Type B pancreatic cell (in vitro differentiated cells): ENCODE data around the gene PCDH15. TPM values are rescaled to one million over a fixed set of nuclear protein-coding genes. Genes with fewer than 3 reads are reported as not detected.

Source experiments
- DNase-seq: peaks from one replicate; pipeline ENCODE4 v3.0.0; 2021; ENCODE audit warnings: mixed read lengths; ENCODE audit not compliant: unreplicated experiment; ENCODE audit errors: extremely low spot score
- H3K27ac Mint-ChIP-seq: 2 replicates; pipeline ENCODE4 v1.8.0; 2021; ENCODE audit warnings: mild to moderate bottlenecking, mixed read lengths
- H3K27me3 Mint-ChIP-seq: 2 replicates; pipeline ENCODE4 v1.8.0; 2021; ENCODE audit warnings: mixed read lengths
- H3K36me3 Mint-ChIP-seq: 2 replicates; pipeline ENCODE4 v1.8.0; 2021; ENCODE audit warnings: mixed read lengths
- H3K4me1 Mint-ChIP-seq: one replicate; pipeline ENCODE4 v1.8.0; 2021; ENCODE audit warnings: mixed read lengths; ENCODE audit not compliant: unreplicated experiment
- H3K4me3 Mint-ChIP-seq: 2 replicates; pipeline ENCODE4 v1.8.0; 2021; ENCODE audit warnings: mild to moderate bottlenecking, mixed read lengths
- H3K9me3 Mint-ChIP-seq: 2 replicates; pipeline ENCODE4 v1.8.0; 2021; ENCODE audit warnings: mixed read lengths
- CTCF ChIP-seq: fragments of 200-600 bp; sonication (generic); conservative IDR thresholded peaks from 2 replicates; pipeline ENCODE4 v1.5.0; 2021; ENCODE audit warnings: antibody characterized with exemption, mild to moderate bottlenecking
- total RNA-seq: library from RNA; stranded (reverse); gene quantifications from 2 replicates; pipeline ENCODE4 v1.2.1, GENCODE V29; 2021; ENCODE audit warnings: low replicate concordance

The PCDH15 gene
- total RNA-seq, 1 donor from 2014 or later, result 3.5 TPM

DNA sequence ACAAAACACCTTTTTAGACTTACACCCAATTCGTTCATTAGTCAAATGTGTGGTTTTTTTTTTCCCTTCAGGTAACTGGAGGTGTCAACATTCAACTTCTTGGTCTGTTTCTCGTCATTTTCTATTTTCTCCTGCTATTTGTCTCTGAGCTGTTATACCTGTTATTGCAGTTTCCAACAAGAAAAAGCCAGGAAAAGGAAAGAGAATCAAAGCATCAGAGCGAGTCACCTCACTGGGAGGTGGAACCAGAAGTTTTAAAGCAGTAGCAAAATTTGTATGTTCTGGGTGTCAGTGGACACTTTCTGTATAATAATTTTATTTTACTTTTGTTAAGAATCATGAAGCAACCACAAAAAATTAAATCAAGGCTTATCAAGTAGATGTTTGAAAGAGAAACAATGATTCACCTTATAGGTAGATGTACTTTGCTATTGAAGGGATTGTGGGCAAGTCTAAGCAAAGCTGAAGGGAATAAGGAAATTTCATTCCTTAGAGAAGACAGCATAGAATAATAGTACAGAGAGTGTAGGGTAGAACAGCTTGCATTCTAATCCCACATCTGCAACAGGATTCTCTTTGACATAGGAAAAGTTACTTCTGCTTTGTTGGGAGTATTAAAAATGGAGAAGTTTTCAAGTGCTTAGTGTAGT is 675.8 kb downstream of the PCDH15 start:
- Mint-ChIP-seq H3K27me3 (no peaks in the 10 kb centered on the region), H3K4me1 (no peaks in the 10 kb centered on the region), H3K9me3 (peaks cover 5% of the 10 kb centered on the region), H3K27ac (no peak overlapping the region), H3K36me3 (no peaks in the 10 kb centered on the region), H3K4me3 (no peak overlapping the region)
- DNase-seq, result no peak
- no peak for TF ChIP-seq CTCF

DNA sequence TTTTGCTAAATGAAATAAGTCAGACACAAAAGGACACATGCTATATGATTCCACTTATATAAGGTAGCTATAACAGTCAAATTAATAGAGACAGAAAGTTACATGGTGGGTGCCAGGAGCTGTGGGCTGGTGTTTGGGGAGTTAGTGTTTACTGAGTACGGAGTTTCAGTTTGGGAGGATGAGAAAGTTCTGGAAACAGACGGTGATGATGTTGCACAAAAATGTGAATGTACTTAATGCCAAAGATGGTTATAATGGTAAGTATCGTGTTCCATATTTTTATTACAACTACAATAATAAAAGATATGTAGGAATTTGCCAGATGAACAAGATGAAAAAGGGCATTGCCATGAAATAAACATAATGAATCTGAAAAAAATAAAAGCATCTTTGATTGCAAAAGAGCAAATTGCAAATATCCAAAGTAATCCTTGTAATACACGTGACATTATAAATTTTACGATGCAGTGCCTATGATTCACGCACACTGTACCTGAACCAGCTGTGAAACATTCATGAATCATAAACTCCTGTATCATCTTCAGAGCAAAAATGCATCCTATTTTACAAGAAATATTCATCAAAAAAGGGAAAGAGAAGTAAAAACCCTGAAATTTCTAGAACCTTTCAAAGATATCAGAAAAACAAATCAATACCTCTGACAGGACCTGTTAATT is 676.7 kb downstream of the PCDH15 start:
- H3K9me3 Mint-ChIP-seq, result peaks cover 6% of the 10 kb centered on the region
- H3K36me3 Mint-ChIP-seq, result no peaks in the 10 kb centered on the region
- no peak overlapping the region for H3K4me3 Mint-ChIP-seq
- no peaks in the 10 kb centered on the region for H3K27me3 Mint-ChIP-seq
- no peak for DNase-seq
- no peaks in the 10 kb centered on the region for H3K4me1 Mint-ChIP-seq
- no peak overlapping the region for H3K27ac Mint-ChIP-seq
- TF ChIP-seq CTCF, result no peak

- H3K27ac Mint-ChIP-seq, result no peak overlapping the region
- H3K27me3 Mint-ChIP-seq, result no peaks in the 10 kb centered on the region
- no peak for TF ChIP-seq CTCF
- H3K4me3 Mint-ChIP-seq, result no peak overlapping the region
- no peaks in the 10 kb centered on the region for H3K36me3 Mint-ChIP-seq
- H3K4me1 Mint-ChIP-seq, result no peaks in the 10 kb centered on the region
- no peak for DNase-seq
- H3K9me3 Mint-ChIP-seq, result peaks cover 10% of the 10 kb centered on the region
These were observed 680.2 kb downstream of the PCDH15 start for GRCh38 chr10:54120806-54121205.

DNA sequence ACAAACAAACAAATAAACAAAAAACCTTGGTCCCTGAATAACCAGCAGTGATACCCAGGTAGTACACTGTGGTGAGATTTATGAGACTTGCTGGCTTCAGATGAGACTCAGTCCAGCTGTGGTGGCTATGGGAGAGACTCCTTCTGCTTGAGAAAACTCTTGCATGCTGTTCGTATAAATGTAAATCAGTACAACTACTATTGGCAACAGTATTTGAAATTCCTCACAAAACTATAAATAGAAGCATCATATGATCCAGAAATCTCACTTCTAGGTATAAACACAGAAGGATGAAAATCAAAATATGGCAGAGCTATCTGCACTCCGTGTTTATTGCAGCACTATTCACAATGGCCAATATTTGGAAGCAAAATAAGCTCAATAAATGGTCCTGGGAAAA is 692.1 kb downstream of the PCDH15 start:
- Mint-ChIP-seq H3K4me1 (no peaks in the 10 kb centered on the region), H3K4me3 (no peak overlapping the region), H3K9me3 (no peaks in the 10 kb centered on the region), H3K27me3 (no peaks in the 10 kb centered on the region), H3K36me3 (no peaks in the 10 kb centered on the region), H3K27ac (no peak overlapping the region)
- DNase-seq, result no peak
- TF ChIP-seq CTCF, result no peak

DNA sequence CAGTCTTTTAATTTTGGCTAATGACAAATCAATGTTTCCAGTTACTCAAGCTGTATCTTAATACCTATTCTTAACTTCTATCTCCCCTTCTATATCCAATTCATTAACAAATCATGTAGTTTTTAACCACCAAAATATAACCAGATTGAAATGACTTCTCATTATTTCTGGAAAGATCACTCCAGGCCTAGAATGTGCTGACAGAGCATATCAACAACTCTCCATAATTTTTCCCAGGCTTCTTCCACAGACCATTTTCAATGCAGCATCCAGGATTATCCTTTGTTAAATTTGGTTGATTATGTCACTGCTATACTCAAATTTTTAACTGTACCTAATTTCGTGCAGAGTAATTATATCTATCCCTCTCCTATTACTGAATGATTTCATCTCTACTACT is 704.1 kb downstream of the PCDH15 start:
- Mint-ChIP-seq H3K4me3 (no peak overlapping the region), H3K36me3 (no peaks in the 10 kb centered on the region), H3K27me3 (no peaks in the 10 kb centered on the region), H3K27ac (no peak overlapping the region), H3K9me3 (peaks cover 5% of the 10 kb centered on the region), H3K4me1 (peaks cover 4% of the 10 kb centered on the region)
- TF ChIP-seq CTCF, result no peak
- DNase-seq, result no peak
